Measurements from ENCODE around the gene F2RL1.

- TF ChIP-seq CREB1 (IDR thresholded peaks at IDR 0.05; ENCODE audit: low read depth) (no peak), TAF1 (IDR thresholded peaks at IDR 0.05; ENCODE audit: low read depth) (no peak)
Observed at GRCh38 chr5:76788362-76788761, 30.5 kb upstream of the F2RL1 start.
